Left renal pelvis (tissue), 4 donors: Measurements from ENCODE around the gene CD48. TPM values are rescaled to one million over a fixed set of nuclear protein-coding genes. Genes with fewer than 3 reads are reported as not detected.
A peak's percentile ranks its signal among the peaks of the same experiment; 100 is the strongest.
"Not testable (repeated sequence)": the region's sequence is repeated elsewhere in the genome, so short reads cannot be mapped to it uniquely, and the experiment has no call there.

Experiments used
- DNase-seq, 4 donors: peaks; one replicate each; pipeline ENCODE4 v3.0.0-alpha.2; 2013; ENCODE audit warnings: low read depth in 4 of 4, low spot score in 3 of 4
- polyA plus RNA-seq, 4 donors: library from polyadenylated mRNA; unstranded; fragments of 120-200 nt; gene quantifications; one replicate each; pipeline ENCODE4 v1.2.1, GENCODE V29; 2013; ENCODE audit not compliant: insufficient read length in 4 of 4

The CD48 gene
- polyA plus RNA-seq, 4 donors = 1.4 to 2.0 (median 1.6) TPM

DNA sequence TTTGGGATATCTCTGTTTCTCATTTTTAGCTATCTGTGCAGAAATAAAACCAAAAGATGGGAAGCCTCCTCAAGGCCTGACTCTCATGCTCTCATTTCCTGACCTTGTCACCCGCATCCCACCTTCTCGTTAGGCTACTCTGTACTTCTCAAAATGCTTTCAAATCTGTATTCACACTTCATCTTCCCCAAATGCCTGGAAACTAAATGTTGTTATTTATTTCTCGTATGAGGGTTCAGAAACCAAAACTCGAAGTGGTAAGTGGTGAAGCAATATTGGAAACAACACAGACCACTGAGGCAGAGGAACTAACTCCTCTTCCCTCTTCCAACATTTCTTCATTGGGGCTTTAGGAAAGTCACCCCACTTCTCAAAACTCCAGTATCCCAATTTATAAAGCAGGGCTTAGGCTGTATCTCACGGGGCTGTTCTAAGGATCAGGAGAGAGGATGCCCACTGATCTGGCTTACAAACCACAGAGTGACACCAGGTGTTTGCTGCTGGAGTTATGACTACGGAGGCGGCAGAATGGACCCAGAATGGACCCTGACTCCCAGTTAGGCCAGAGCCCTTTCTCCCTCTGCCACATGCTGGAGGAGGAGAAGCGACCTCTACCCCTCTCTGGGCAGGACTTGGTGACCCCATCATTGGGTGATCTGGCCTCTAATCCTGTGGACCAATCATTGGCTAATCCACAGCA, 31.0 kb upstream of the CD48 start:
- no peak for DNase-seq

DNA sequence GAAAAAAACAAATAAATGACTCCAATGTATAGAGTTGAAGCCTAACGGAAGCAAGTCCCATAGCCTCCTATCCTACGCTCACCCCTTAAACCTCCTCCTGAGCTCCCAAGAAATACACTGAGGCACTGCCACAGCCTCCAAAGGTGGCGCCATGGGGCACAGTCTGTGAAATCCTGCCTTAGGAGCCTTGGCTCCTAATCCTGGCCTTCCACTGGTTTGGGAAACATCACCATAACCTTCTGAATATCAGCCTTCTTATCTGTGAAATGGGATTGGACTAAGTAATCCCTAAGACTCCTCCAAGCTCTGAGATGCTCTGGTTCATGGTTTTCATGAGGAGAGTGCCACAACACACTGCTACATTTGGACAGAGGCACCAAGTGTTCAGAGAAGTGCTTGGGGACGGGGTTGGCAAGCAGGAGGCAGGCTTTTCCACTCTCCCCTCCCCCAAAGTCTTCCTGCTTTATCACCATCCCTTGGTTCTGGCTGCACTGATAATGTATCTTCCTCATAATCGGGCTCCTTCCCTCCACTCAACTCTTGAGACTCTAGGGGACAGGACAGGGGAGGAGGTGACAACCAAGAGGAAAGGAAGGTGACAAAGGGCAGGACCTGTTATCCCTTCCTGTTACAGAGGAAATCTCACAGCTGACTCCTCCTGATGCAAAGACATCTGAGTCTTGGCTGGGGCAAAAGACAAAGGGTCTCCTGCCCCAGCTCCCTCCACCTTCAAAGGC, 30.2 kb upstream of the CD48 start:
- DNase-seq = no peak

DNA sequence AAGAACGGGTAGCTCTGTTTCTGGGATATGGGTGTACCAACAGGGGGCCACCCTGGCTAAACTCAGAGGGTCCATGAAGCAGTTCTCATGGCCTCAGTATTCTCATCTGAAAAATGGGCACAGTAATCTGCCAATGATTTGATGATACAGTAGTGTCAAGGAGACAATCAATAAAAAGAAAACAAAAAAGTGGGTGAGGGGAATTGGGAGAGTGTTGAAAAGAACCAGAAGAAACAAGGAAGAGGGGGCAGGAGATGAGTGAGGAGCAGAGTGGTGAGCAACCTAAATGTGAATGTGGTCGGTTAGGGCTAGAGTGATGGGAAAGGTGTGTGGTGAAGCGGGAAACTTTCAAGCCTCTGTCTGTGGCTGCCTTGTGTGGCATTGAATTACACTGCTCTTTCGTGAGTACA, 29.5 kb upstream of the CD48 start:
- no peak for DNase-seq

DNA sequence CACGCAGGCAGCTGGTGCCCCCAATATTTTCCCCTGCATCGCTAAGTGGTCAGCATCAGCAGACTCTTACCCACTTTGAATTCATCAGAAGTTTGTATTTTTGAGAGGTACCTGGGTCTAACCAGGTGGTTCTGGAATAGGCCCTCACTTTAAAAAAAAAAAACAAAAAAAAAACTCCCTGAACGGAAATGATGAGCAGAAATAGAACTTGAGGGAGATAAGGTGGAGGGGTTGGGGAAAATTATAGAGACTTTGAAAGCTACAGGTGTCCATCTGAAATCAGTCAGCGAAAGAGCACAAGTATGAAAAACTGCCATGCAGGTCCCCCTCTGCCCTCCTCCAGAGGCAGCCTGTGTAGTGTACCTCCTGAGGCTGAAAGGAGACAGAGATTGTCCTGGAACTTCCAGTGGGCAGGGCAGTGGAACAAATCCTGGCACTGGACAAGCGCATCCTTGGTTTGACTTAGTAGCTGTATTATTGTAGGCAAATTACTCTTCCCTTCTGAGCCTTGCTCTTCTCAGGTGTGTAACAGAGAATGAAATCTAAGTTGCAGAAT, 28.6 kb upstream of the CD48 start:
- DNase-seq = no peak

DNA sequence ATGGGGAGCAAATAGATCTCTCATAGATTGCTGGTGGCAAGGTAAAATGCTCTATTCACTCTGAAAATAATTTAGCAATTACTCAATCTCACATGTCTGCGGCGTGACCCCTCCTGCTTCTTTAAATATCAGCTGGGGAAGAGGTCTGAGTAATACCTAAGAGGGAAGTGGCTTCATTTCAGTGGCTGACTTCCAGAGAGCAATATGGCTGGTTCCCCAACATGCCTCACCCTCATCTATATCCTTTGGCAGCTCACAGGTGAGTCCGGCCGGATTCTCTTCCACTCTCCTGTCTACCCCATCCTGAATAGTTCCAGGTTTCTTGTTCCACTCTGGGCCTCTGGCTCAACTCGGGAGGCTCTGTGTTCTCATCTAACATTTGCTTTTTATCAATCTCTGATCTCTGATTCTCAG, 27.5 kb upstream of the CD48 start, which contains the start of gene SLAMF7:
Gene SLAMF7, plus strand, starts transcription at position 150 of the 414 bp plus-strand sequence. Its CDS starts 55 bp downstream, at position 205.
- no peak for DNase-seq

DNA sequence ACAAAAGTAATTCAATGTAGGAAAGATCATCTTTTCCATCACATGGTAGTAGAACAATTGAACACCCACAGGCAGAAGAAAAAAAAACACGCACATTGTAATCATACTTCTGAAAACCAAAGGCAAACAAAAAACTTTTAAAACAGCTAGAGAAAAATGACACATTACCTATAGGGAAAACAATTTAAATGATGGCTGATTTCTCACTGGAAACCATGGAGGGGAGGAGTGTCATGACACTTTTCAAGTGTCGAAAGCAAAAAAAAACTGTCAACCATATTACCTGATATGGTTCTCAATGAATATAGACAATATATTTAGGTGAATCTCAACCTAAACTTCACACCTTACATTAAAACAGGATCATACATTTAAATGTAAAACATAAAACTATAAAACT, 26.6 kb upstream of the CD48 start:
- no peak for DNase-seq

DNA sequence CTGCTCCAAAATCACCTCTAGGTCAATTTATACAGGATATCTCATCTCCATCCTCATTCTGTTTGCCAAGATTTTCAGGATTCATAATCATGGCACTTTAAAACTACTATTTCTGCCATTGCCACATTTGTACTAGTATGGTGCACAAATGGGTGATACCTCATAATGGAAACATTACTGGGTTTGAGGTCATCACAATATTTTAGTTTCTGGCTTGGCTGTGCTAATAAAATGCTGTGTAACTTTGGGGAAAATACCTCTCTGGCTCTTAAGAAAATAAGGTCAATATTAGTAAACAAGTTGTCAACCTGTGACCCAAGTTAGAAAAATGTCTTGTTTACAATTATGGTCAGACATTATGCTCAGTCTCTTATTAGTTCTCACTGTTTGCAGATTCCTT, 22.7 kb upstream of the CD48 start:
- no peak for DNase-seq

DNA sequence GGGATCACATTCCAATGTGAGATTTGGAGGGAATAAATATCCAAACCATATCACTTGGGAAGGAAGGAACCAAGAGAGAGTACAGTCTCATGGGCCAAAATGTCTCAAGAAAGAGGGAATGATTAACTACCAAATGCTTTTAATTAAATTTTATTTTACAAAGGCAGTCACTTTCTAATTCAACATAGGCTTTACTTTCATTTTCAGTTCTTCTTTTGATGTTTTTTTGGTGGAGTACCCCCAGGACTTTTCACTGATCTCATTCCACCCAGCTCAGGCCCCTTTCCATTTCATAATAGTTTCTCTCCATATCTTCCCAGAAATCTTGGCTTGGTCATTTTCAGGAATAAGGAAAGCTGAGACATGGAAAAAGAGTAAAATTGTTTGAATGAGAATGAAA, 22.3 kb upstream of the CD48 start:
- no peak for DNase-seq

DNA sequence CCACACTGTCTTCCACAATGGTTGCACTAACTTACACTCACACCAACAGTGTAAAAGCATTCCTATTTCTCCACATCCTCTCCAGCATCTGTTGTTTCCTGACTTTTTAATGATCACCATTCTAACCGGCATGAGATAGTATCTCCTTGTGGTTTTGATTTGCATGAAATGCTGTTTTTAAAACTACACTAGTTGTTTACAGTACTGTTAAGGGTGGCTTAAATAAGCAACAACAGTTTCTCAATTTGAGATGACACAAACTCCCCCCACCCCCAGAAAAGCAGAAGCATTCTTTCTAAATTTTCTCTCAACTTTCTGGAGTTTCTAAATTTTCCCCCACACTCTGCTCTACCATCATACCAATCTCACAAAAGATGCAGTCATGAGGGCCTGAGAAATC, 20.4 kb upstream of the CD48 start:
- no peak for DNase-seq

DNA sequence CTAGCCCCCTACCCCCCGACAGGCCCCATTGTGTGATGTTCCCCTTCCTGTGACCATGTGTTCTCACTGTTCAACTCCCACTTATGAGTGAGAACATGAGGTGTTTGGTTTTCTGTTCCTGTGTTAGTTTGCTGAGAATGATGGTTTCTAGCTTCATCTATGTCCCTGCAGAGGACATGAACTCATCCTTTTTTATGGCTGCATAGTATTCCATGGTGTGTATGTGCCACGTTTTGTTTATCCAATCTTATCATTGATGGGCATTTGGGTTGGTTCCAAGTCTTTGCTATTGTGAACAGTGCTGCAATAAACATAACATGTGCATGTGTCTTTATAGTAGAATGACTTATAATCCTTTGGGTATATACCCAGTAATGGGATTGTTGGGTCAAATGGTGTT, 19.9 kb upstream of the CD48 start:
- DNase-seq = not testable (repeated sequence)

DNA sequence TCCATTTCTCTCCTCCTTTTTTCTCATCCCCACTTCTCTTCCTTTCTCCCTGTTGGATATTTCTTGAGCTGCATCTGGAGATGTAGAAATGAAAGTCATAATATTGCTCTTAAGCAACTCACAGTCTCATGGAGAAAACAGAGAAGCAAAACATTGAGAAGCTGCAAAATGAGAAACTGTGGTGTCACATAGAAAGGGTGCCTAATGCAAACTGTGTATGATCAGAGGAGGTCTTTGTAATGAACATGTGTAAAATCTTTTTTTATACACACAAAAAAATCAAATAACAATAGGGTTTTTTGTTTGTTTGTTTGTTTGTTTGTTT, 15.7 kb upstream of the CD48 start:
- DNase-seq = no peak

DNA sequence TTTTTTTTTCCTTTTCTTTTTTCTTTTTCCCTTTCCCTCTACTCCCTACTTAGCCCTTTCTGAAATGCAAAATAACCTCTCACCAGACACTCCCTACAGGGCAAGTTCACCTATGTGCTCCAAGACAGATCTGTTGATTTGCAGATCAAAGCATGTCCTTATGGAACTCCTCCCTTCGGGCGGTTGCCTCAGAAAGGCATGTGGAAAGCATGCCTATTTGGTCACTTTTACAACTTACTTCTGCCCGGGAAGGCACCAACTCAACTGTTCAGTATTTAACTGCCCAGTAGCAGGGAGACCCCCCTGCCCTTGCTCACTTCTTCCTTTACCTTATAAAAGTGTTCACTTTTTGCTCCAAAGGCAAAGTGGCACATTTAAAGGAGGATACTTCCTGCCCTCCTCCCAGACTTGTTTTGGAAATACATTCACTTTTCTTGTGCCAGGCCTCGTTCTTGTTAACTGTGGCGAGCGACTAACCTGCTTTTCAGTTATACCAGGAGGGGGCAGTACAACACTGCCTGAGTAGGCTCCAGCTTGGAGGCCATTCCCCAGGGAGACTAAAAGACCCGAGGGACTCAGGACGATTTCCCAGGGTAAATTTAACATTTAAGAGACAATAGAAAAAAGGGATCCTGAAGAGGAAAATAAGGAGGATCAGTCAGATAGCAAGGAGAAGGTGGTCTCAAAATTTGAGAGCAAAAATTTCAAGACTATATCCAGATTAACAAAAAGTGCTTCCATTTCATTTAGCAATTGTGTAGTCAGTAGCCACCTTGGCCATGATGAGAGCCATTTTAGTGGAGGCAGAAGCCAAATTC, 15.1 kb upstream of the CD48 start:
- peak; percentile 21 to 40 (median 35) for DNase-seq

DNA sequence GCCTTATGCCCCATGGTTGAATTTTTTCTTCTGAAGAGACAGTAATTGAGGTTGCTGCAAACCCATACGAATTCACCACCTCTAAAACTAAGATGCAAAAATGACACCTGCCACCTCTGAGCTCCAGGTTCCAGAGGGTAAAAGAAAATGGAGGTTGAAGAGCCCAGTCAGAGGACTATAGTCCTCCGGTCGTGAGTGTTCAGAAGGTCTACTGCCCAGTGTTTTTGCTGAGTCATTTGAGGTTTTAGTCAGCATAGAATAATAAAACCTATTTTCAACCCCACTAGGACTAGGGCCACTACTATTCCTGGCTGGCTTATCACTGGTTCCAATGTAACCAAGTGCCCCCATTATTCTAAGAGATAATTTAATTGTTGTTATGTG, 14.5 kb upstream of the CD48 start:
- DNase-seq = no peak

DNA sequence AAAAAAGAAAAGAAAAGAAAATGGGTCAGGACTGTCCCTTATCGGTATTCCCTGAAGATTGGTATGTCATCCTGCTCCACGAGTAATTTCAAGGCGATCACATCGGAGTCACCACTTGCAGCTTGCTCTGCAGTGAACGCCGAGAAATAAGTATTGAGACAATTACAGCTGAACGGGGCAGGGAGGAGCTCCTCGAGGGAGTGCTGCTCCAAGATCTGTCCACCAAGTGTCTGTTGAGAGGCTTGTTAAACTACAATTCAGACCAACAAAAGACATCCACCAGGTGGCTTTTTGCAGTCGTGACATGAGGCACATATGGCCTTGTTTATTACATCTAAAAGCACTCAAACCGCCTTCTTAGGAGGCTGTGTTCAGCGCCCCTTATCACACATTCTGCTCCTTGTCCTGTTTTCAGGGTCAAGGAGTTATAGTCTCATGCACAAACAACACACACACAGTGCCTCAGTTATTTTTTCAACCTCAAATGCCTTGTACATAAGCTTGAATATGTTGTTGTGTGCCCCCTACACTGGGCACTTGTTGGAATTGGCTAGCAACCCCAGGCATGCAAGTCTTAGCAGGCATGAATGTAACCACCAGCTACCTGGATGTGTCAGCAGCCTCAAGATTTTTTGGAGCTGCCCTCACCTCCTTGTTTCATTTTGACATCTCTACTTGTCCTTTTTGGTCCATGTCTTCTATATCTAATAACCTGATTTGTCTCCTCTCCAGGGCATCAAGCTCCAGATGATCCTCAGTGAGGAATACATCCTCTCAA, 13.0 kb upstream of the CD48 start:
- no peak for DNase-seq

DNA sequence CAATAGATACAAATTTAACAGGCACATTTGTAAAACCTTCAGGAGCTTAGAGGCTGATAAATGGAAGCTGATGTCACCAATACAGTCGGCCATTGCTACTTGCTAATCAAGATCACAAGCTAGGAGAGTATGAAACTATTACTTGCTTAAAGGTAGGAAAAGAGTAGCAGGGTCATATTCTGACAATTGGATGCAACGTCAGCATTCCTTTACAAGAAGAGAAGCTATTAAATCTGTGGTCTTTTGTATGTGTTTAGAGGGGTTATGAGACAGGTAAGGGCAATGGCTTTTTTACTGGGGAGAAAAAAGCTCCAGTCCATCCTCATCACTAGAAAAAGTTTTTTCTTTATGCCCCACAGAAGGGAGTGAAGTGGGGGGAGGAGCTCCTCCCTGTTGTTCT, 11.7 kb upstream of the CD48 start:
- no peak for DNase-seq

DNA sequence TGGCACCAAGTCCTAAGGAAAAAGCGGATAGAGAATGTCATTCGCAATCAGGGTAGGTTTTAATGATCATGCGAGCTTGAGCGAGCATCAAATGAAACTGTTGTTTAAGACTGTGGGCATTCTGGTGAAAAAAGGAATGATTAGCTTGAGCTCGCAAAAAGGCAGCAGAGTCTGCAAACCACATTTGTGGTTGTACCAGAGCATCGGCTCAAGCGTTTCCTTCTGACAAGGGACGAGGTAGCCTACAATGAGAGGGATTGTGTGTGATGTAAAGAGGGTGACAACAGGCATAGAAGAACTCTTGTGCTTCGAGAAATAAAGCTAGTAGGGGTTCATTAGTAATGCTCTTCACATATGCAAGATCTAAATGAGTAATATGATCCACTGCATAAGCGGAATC, 11.1 kb upstream of the CD48 start:
- no peak for DNase-seq

DNA sequence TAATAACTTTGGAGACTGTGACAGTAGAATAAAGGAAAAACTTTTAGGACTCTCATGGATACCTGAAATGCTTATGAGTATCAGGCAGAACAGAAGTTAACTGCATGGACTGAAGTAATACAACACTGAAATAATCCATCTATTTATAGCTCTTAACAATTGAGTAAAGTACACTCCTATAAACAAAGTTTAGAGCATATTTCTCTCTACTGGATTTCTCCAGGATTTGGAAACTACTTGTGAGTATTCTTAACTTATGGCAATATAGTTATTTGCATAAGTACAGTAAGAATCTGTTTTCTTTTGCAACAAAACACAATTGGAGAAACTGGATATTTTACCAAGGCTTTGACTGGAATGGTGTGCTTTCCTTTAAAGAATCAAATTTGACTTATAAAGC, 9.9 kb upstream of the CD48 start:
- DNase-seq = no peak

DNA sequence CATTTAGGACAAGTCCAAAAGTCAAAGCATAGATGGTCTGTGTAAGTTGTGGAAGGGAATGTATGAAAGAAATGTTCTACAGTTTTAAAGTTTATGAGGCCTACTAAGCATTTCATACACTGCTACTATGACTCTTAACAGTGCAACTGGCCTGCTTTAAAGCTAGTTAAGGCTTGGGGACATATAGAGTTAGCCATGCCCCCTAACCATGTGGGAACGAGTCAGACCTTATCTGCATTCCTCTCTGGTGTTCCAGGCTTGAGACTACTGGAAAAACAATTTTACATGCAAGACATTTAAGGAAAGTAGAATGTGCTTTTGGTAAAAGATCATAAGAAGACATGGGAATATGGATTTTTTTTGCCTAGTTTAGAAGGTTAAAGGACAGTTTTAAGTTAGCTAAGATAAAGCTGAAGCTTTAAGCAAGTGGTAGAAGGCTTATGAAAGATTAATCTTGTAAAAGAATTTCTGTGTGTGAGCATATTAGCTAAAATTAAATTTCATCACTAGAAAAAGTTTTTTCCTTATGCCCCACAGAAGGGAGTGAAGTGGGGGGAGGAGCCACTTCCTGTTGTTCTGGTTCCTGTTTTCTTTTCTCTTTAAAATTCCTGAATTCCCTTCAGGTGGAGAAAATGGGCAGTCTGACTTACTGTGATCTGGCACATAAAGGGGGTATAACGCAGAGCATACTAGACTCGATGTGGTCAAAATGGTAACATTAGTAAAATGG, 8.9 kb upstream of the CD48 start:
- DNase-seq = no peak

DNA sequence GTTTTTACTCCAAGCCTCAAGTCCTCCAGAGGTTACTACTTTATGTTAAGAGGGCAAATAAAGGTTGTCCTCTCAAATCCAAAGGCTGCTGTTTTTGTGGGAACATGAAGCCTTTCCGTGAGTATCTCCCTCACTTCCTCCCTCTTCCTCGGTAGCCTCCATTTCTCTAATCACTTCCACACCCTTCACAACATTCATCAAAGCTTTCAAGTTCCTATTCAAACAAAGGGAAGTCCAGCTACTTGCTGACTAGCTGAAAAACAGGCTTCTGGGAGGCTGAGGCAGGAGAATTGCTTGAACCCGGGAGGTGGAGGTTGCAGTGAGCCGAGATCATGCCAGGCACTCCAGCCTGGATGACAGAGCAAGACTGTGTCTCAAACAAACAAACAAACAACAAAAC, 6.6 kb upstream of the CD48 start:
- no peak for DNase-seq

DNA sequence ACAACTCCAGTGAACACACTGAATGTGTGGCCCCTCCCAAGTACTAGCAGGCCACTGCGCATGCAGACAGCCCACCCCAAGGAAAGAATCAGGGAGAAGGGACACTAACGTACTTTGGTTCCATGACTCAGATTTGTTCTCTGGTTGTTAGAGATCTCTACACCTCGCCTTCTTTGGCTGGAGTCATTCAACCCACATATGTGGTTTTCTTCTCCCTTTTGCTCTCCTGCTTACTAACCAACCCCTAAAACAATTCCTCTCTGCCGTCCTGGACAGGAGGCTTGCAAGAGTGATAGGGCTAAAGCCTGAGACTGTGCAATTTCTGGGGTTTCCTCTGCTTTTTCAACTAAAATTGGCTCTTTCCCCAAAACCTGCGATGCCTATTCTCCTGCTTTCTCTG, 5.7 kb upstream of the CD48 start:
- DNase-seq = no peak
